ENCODE results near the gene KLHL2.

The KLHL2 gene

GRCh38 chr4:165361810-165362209, 154.4 kb downstream of the KLHL2 start:
- ChIA-PET CTCF (no interaction called here), POLR2A (no interaction called here)
- H3K4me3 ChIP-seq (ENCODE audit: low read depth, low read length): no peak overlapping the region

GRCh38 chr4:165364452-165365080, 157.2 kb downstream of the KLHL2 start:
- CTCF ChIA-PET: no interaction called here
- POLR2A ChIA-PET: no interaction called here
- H3K4me3 ChIP-seq (ENCODE audit: low read depth, low read length): no peak overlapping the region
- no peak for DNase-seq (ENCODE audit: low read depth, low spot score)
- TF ChIP-seq, protein P1, sequence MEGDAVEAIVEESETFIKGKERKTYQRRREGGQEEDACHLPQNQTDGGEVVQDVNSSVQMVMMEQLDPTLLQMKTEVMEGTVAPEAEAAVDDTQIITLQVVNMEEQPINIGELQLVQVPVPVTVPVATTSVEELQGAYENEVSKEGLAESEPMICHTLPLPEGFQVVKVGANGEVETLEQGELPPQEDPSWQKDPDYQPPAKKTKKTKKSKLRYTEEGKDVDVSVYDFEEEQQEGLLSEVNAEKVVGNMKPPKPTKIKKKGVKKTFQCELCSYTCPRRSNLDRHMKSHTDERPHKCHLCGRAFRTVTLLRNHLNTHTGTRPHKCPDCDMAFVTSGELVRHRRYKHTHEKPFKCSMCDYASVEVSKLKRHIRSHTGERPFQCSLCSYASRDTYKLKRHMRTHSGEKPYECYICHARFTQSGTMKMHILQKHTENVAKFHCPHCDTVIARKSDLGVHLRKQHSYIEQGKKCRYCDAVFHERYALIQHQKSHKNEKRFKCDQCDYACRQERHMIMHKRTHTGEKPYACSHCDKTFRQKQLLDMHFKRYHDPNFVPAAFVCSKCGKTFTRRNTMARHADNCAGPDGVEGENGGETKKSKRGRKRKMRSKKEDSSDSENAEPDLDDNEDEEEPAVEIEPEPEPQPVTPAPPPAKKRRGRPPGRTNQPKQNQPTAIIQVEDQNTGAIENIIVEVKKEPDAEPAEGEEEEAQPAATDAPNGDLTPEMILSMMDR (IDR thresholded peaks at IDR 0.05; ENCODE audit: insufficient read depth, low read length, missing control alignments): no peak

More at GRCh38 chr4:165361810-165362209, 154.4 kb downstream of the KLHL2 start:
- DNase-seq (ENCODE audit: low read depth, low spot score): no peak
- TF ChIP-seq, protein P1 (IDR thresholded peaks at IDR 0.05; ENCODE audit: insufficient read depth, low read length, missing control alignments): no peak

DNA sequence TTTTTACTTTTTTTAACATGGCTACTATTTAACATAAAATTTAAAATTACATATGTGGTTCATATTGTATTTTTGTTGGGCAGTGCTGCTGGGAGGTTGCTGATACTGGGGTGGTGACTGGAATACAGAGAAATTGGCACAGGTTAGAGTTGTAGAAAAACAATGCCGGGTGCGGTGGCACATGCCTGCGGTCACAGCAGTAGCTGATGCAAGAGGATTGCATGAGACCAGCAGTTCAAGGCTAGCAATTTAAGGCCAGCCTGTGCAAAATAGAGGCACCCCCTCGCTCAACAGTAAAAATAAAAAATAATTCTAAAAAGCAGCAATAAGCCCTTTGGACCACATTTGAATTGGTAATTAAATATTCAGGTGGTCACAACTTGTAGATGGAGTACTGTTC, 159.7 kb downstream of the KLHL2 start:
- H3K4me3 ChIP-seq (ENCODE audit: low read depth, low read length): no peak overlapping the region
- TF ChIP-seq, protein P1 (IDR thresholded peaks at IDR 0.05; ENCODE audit: insufficient read depth, low read length, missing control alignments): no peak
- ChIA-PET CTCF (no interaction called here), POLR2A (no interaction called here)
- DNase-seq (ENCODE audit: low read depth, low spot score): no peak

GRCh38 chr4:165368114-165368513, 160.8 kb downstream of the KLHL2 start:
- ChIA-PET CTCF (no interaction called here), POLR2A (no interaction called here)
- TF ChIP-seq, protein P1 (IDR thresholded peaks at IDR 0.05; ENCODE audit: insufficient read depth, low read length, missing control alignments): no peak
- no peak for DNase-seq (ENCODE audit: low read depth, low spot score)
- no peak overlapping the region for H3K4me3 ChIP-seq (ENCODE audit: low read depth, low read length)

- no peak for DNase-seq (ENCODE audit: low read depth, low spot score)
- ChIA-PET POLR2A (no interaction called here), CTCF (no interaction called here)
- no peak overlapping the region for H3K4me3 ChIP-seq (ENCODE audit: low read depth, low read length)
- TF ChIP-seq, protein P1 (IDR thresholded peaks at IDR 0.05; ENCODE audit: insufficient read depth, low read length, missing control alignments): no peak
Measured at GRCh38 chr4:165368567-165368966, 161.2 kb downstream of the KLHL2 start.

DNA sequence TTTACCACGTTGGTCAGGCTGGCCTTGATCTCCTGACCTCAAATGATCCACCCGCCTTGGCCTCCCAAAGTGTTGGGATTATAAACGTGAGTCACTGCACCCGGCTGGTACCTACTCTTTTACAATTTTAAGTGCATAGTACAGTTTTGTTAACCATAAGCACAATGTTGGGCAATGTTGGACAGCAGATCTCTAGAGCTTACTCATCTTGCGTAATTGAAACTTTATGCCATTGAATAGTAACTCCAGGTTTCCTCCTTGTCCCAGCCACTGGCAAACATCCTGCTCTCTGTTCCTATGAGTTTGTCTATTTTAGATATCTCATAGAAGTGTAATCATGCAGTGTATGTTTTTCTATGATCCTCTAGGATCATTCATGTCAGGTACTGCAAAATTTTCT, 162.2 kb downstream of the KLHL2 start:
- ChIA-PET POLR2A (no interaction called here), CTCF (no interaction called here)
- TF ChIP-seq, protein P1 (IDR thresholded peaks at IDR 0.05; ENCODE audit: insufficient read depth, low read length, missing control alignments): no peak
- no peak for DNase-seq (ENCODE audit: low read depth, low spot score)
- H3K4me3 ChIP-seq (ENCODE audit: low read depth, low read length): no peak overlapping the region

Data from AG04449 (cell line).